HG03558 (cell line): ENCODE data around the gene GALNT5.

Source experiments
- ATAC-seq: cut with Tn5 transposase; IDR thresholded peaks from one replicate; pipeline ENCODE4 v1.9.1; 2021; ENCODE audit warnings: moderate number of reproducible peaks; ENCODE audit not compliant: unreplicated experiment; ENCODE audit errors: extremely low read depth

Gene GALNT5

GRCh38 chr2:157361526-157361925 lies 104.0 kb downstream of the GALNT5 start:
- ATAC-seq = no peak

GRCh38 chr2:157362627-157363026 lies 105.1 kb downstream of the GALNT5 start:
- no peak for ATAC-seq

- ATAC-seq = peak; percentile 30
These were observed 106.2 kb downstream of the GALNT5 start for GRCh38 chr2:157363612-157364101.
